Right atrium auricular region (tissue), 2 donors: ENCODE data around the gene ZFR2. TPM values are rescaled to one million over a fixed set of nuclear protein-coding genes. Genes with fewer than 3 reads are reported as not detected.
"Not testable (repeated sequence)": the region's sequence is repeated elsewhere in the genome, so short reads cannot be mapped to it uniquely, and the experiment has no call there.

Source experiments
- DNase-seq: peaks from one replicate; pipeline ENCODE4 v3.0.0-alpha.2; 2019; ENCODE audit warnings: low spot score
- H3K27ac ChIP-seq, 2 donors: fragments of 200-600 bp; sonication (generic); 1 replicate in 1 of 2; 2 replicates in 1 of 2; pipeline ENCODE4 v1.5.1; 2016 to 2019
- H3K27me3 ChIP-seq, 2 donors: fragments of 200-600 bp; sonication (generic); one replicate each; pipeline versions ENCODE4 v1.5.1 to v1.6.0; 2017 to 2019
- H3K36me3 ChIP-seq: fragments of 200-600 bp; sonication (generic); one replicate; pipeline ENCODE4 v1.5.1; 2016
- H3K4me1 ChIP-seq, 2 donors: fragments of 200-600 bp; sonication (generic); one replicate each; pipeline versions ENCODE4 v1.5.1 to v1.6.0; 2017 to 2019
- H3K4me3 ChIP-seq, 2 donors: fragments of 200-600 bp; sonication (generic); 1 replicate in 1 of 2; 2 replicates in 1 of 2; pipeline ENCODE4 v1.5.1; 2017 to 2019; ENCODE audit warnings: mild to moderate bottlenecking in 1 of 2, moderate library complexity in 1 of 2
- H3K9me3 ChIP-seq, 2 donors: fragments of 200-600 bp; sonication (generic); one replicate each; pipeline ENCODE4 v1.5.1; 2019
- CTCF ChIP-seq, 2 donors: fragments of 200-600 bp; sonication (generic); IDR thresholded peaks; one replicate each; pipeline ENCODE4 v1.5.1; 2019; ENCODE audit warnings: antibody characterized with exemption in 2 of 2
- total RNA-seq, 2 donors: library from RNA; depleted of rRNA; stranded (reverse); fragments of >200 nt; gene quantifications; one replicate each; pipeline ENCODE4 v1.1.0, GENCODE V29; 2016

Gene ZFR2
- total RNA-seq, 2 donors from 2014 or later = not detected

DNA sequence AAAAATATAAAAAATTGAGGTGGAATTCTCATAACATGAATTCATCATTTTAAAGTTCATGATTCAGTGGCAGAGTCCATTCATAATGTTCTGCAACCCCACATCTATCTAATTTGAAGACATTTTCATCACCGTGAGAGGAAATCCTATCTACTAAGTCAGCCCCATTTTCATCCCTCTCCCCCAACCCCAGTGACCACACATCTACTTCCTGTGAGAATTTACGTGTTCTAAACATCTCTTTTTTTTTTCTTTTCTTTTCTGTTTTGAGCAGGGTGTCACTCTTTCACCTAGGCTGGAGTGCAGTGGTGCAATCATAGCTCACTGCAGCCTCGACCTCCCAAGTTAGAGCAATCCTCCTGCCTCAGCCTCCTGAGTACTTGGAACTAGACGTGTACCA lies 29.1 kb upstream of the ZFR2 start:
- Histone ChIP-seq H3K4me1 (no peaks in the 10 kb centered on the region), H3K4me3 (no peak overlapping the region), H3K27me3 (no peaks in the 10 kb centered on the region), H3K27ac (no peak overlapping the region), H3K9me3 (peaks cover 0 to 9% of the 10 kb centered on the region in 2 donors), H3K36me3 (no peaks in the 10 kb centered on the region)
- no peak for DNase-seq
- no peak for TF ChIP-seq CTCF (IDR thresholded peaks at IDR 0.05)

DNA sequence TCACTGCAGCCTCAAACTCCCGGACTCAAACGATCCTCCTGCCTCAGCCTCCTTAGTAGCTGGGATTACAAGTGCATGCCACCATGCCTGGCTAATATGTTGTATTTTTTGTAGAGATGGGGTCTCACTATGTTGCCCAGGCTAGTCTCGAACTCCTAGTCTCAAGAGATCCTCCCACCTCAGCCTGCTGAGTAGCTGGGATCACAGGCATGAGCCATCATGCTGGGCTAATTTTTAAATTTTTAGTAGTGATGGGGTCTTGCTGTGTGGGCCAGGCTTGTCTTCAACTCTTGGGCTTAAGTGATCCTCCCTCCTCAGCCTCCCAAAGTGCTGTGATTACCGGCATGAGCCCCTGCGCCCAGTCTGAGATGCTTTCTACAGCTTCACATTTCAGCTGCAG lies 26.9 kb upstream of the ZFR2 start:
- no peak for DNase-seq
- Histone ChIP-seq H3K4me1 (no peaks in the 10 kb centered on the region), H3K36me3 (no peaks in the 10 kb centered on the region), H3K9me3 (peaks cover 0 to 9% of the 10 kb centered on the region in 2 donors), H3K4me3 (no peak overlapping the region), H3K27ac (no peak overlapping the region), H3K27me3 (no peaks in the 10 kb centered on the region)
- no peak for TF ChIP-seq CTCF (IDR thresholded peaks at IDR 0.05)

DNA sequence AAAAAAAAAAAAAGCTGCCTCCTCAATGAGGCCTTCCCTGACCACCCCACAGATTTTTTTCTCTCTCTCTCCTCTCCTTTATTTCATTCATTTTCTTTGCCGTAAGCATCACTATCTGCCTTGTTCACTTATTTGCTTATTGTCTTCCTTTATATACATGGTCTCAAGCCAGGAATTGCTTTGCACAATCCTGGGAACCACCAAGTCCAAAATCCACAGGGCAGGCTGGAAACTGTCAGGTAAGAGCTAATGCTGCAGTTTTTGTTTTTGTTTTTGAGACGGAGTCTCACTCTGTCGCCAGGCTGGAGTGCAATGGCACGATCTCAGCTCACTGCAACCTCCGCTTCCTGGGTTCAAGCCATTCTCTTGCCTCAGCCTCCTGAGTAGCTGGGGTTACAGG lies 26.1 kb upstream of the ZFR2 start:
- H3K36me3 ChIP-seq, H3K9me3 ChIP-seq, H3K4me1 ChIP-seq, DNase-seq, H3K27ac ChIP-seq, H3K4me3 ChIP-seq, H3K27me3 ChIP-seq: not testable (repeated sequence)

GRCh38 chr19:3893509-3894179 lies 24.8 kb upstream of the ZFR2 start:
- no peak overlapping the region for H3K27ac ChIP-seq
- peaks cover 0 to 6% of the 10 kb centered on the region in 2 donors for H3K9me3 ChIP-seq
- no peaks in the 10 kb centered on the region for H3K36me3 ChIP-seq
- H3K4me1 ChIP-seq = no peaks in the 10 kb centered on the region
- no peak overlapping the region for H3K4me3 ChIP-seq
- no peak for DNase-seq
- H3K27me3 ChIP-seq = no peaks in the 10 kb centered on the region
- TF ChIP-seq CTCF (IDR thresholded peaks at IDR 0.05) = no peak

- no peak overlapping the region for H3K27ac ChIP-seq
- no peaks in the 10 kb centered on the region for H3K9me3 ChIP-seq
- no peaks in the 10 kb centered on the region for H3K4me1 ChIP-seq
- no peaks in the 10 kb centered on the region for H3K36me3 ChIP-seq
- no peaks in the 10 kb centered on the region for H3K27me3 ChIP-seq
- TF ChIP-seq CTCF (IDR thresholded peaks at IDR 0.05) = no peak
- no peak overlapping the region for H3K4me3 ChIP-seq
- no peak for DNase-seq
These were observed 21.8 kb upstream of the ZFR2 start for GRCh38 chr19:3890591-3890990.

DNA sequence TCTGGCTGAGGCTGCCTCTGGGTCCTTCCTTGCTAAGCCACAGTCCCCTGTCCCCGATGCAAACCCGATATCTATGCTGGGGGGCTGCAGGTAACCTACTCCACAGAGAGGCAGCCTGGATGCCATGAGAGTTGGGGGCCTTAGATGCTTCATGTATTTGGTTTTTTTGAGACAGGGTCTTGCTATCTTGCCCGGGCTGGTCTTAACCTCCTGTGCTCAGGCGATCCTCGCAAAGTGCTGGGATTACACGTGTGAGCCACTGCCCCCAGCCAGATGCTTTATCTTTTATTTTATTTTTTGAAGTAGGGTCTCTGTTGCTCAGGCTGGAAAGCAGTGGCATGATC lies 13.2 kb upstream of the ZFR2 start:
- no peak for DNase-seq
- H3K27me3 ChIP-seq = peaks cover 10 to 26% of the 10 kb centered on the region in 2 donors
- TF ChIP-seq CTCF (IDR thresholded peaks at IDR 0.05) = no peak
- H3K4me1 ChIP-seq = peaks cover 0 to 9% of the 10 kb centered on the region in 2 donors
- no peak overlapping the region for H3K27ac ChIP-seq
- H3K36me3 ChIP-seq = no peaks in the 10 kb centered on the region
- H3K9me3 ChIP-seq = no peaks in the 10 kb centered on the region
- no peak overlapping the region for H3K4me3 ChIP-seq
